Caco-2 (cell line): ENCODE data around the gene CLEC4G. TPM values are rescaled to one million over a fixed set of nuclear protein-coding genes. Genes with fewer than 3 reads are reported as not detected.

ENCODE experiments used
- BruUV-seq: library from RNA; stranded (reverse); fragments of 400-500 nt; replicated peaks from 2 replicates; lab custom pipeline; 2021; lab: Mats Ljungman, UMichigan
- CTCF ChIA-PET: fragments of 300-600 bp; sonication (Branson Sonifier 250); formaldehyde crosslinking; loops from one replicate; lab custom pipeline; 2022; ENCODE audit warnings: antibody characterized with exemption; lab: Charles Lee
- POLR2A ChIA-PET: fragments of 300-600 bp; sonication (Branson Sonifier 250); formaldehyde crosslinking; loops from one replicate; lab custom pipeline; 2022; ENCODE audit warnings: antibody characterized with exemption; lab: Charles Lee
- DNase-seq, 2 experiments: peaks; one replicate each; pipeline versions ENCODE4 v3.0.0 to v3.0.0-alpha.2; 2020 to 2022
- H3K27me3 ChIP-seq: replicated peaks from 2 replicates; pipeline ENCODE4 v1.6.0; 2011; ENCODE audit warnings: low read length; ENCODE audit not compliant: control insufficient read depth, insufficient read depth
- H3K36me3 ChIP-seq: 2 replicates; pipeline ENCODE4 v1.5.1; 2011; ENCODE audit warnings: low read length; ENCODE audit not compliant: control insufficient read depth, insufficient read depth
- H3K4me1 ChIP-seq: fragments of 250-450 bp; sonication (Bioruptor Pico); 2 replicates; pipeline ENCODE4 v1.5.1; 2020; ENCODE audit warnings: mild to moderate bottlenecking
- H3K4me3 ChIP-seq: 2 replicates; pipeline ENCODE4 v1.5.1; 2011; ENCODE audit warnings: low read depth, mild to moderate bottlenecking, control low read depth, low read length
- H3K9me3 ChIP-seq: fragments of 250-450 bp; sonication (Bioruptor Pico); 2 replicates; pipeline ENCODE4 v1.5.1; 2020; ENCODE audit warnings: mild to moderate bottlenecking, moderate library complexity
- H3K27ac Mint-ChIP-seq: one replicate; pipeline ENCODE4 v1.8.0; 2022; ENCODE audit warnings: mixed read lengths; ENCODE audit not compliant: unreplicated experiment
- H3K27me3 Mint-ChIP-seq: one replicate; pipeline ENCODE4 v1.8.0; 2022; ENCODE audit warnings: mixed read lengths; ENCODE audit not compliant: insufficient read depth, unreplicated experiment
- H3K36me3 Mint-ChIP-seq: one replicate; pipeline ENCODE4 v1.8.0; 2022; ENCODE audit warnings: mild to moderate bottlenecking, mixed read lengths; ENCODE audit not compliant: insufficient read depth, unreplicated experiment
- H3K4me1 Mint-ChIP-seq: one replicate; pipeline ENCODE4 v1.8.0; 2022; ENCODE audit warnings: low read depth, mixed read lengths; ENCODE audit not compliant: unreplicated experiment
- H3K4me3 Mint-ChIP-seq: one replicate; pipeline ENCODE4 v1.8.0; 2022; ENCODE audit warnings: mild to moderate bottlenecking, moderate library complexity, mixed read lengths; ENCODE audit not compliant: unreplicated experiment
- H3K9me3 Mint-ChIP-seq: one replicate; pipeline ENCODE4 v1.8.0; 2022; ENCODE audit warnings: mixed read lengths; ENCODE audit not compliant: unreplicated experiment
- CTCF ChIP-seq, 2 experiments: fragments of 200-600 bp in 1 of 2; IDR thresholded peaks; 1 replicate in 1 of 2; 2 replicates in 1 of 2; pipeline versions ENCODE4 v1.5.1 to v1.8.0; 2011 to 2022; ENCODE audit warnings: antibody characterized with exemption in 1 of 2, control low read depth in 1 of 2, inconsistent platforms in 1 of 2, low read depth in 1 of 2, low read length in 1 of 2, mild to moderate bottlenecking in 1 of 2, moderate library complexity in 1 of 2; ENCODE audit not compliant: insufficient read depth in 1 of 2, severe bottlenecking in 1 of 2, unreplicated experiment in 1 of 2
- intact Hi-C: fragments of 100-400 bp; cut with micrococcal nuclease; formaldehyde crosslinking; loops from one replicate; pipeline ENCODE4 v1.10.0; 2022; ENCODE audit not compliant: unreplicated experiment
- total RNA-seq: library from RNA; stranded (reverse); gene quantifications from 2 replicates; pipeline ENCODE4 v1.2.3, GENCODE V29; 2022

CLEC4G gene
- total RNA-seq, 1 experiment from 2014 or later: not detected

- Histone ChIP-seq H3K27me3 (no peaks in the 10 kb centered on the region), H3K36me3 (no peaks in the 10 kb centered on the region), H3K9me3 (no peaks in the 10 kb centered on the region), H3K4me3 (no peak overlapping the region), H3K4me1 (no peaks in the 10 kb centered on the region)
- intact Hi-C loops: no loop called here
- H3K27me3 Mint-ChIP-seq: peaks cover 16% of the 10 kb centered on the region
- no peaks in the 10 kb centered on the region for H3K36me3 Mint-ChIP-seq
- H3K4me3 Mint-ChIP-seq: no peak overlapping the region
- CTCF ChIA-PET: no interaction called here
- peaks cover 6% of the 10 kb centered on the region for H3K4me1 Mint-ChIP-seq
- no peak overlapping the region for H3K27ac Mint-ChIP-seq
- no TSS peak for BruUV-seq
- peaks cover 10% of the 10 kb centered on the region for H3K9me3 Mint-ChIP-seq
- POLR2A ChIA-PET: interaction anchor here (0.6 to 0.7 kb wide), 2 partner anchors 56 to 81 kb away, joined by 4 to 5 read pairs; no protein-coding TSS in a partner anchor
- no peak for DNase-seq
- no peak for TF ChIP-seq CTCF (IDR thresholded peaks at IDR 0.05; ENCODE audit: insufficient read depth in 1 of 2, low read depth in 1 of 2, low read length in 1 of 2, severe bottlenecking in 1 of 2, unreplicated experiment in 1 of 2)
Observed at GRCh38 chr19:7737215-7737614, 5.3 kb upstream of the CLEC4G start.

GRCh38 chr19:7736148-7736547, 4.2 kb upstream of the CLEC4G start:
- Mint-ChIP-seq H3K27me3 (peaks cover 15% of the 10 kb centered on the region), H3K4me1 (peaks cover 6% of the 10 kb centered on the region), H3K27ac (no peak overlapping the region), H3K36me3 (no peaks in the 10 kb centered on the region), H3K4me3 (no peak overlapping the region), H3K9me3 (peaks cover 10% of the 10 kb centered on the region)
- Histone ChIP-seq H3K9me3 (no peaks in the 10 kb centered on the region), H3K4me3 (no peak overlapping the region), H3K36me3 (no peaks in the 10 kb centered on the region), H3K4me1 (no peaks in the 10 kb centered on the region), H3K27me3 (no peaks in the 10 kb centered on the region)
- intact Hi-C loops: no loop called here
- ChIA-PET POLR2A (no interaction called here), CTCF (no interaction called here)
- DNase-seq: no peak
- TF ChIP-seq CTCF (IDR thresholded peaks at IDR 0.05; ENCODE audit: insufficient read depth in 1 of 2, low read depth in 1 of 2, low read length in 1 of 2, severe bottlenecking in 1 of 2, unreplicated experiment in 1 of 2): no peak
- BruUV-seq: no TSS peak

GRCh38 chr19:7734220-7735203, 2.6 kb upstream of the CLEC4G start:
- H3K4me3 ChIP-seq: no peak overlapping the region
- no peak overlapping the region for H3K27ac Mint-ChIP-seq
- intact Hi-C loops: no loop called here
- no peaks in the 10 kb centered on the region for H3K36me3 Mint-ChIP-seq
- no peaks in the 10 kb centered on the region for H3K9me3 ChIP-seq
- TF ChIP-seq CTCF (IDR thresholded peaks at IDR 0.05; ENCODE audit: insufficient read depth in 1 of 2, low read depth in 1 of 2, low read length in 1 of 2, severe bottlenecking in 1 of 2, unreplicated experiment in 1 of 2): no peak
- no peaks in the 10 kb centered on the region for H3K27me3 ChIP-seq
- BruUV-seq: no TSS peak
- H3K9me3 Mint-ChIP-seq: no peaks in the 10 kb centered on the region
- ChIA-PET POLR2A (no interaction called here), CTCF (no interaction called here)
- H3K36me3 ChIP-seq: no peaks in the 10 kb centered on the region
- peaks cover 16% of the 10 kb centered on the region for H3K27me3 Mint-ChIP-seq
- no peak for DNase-seq
- peaks cover 6% of the 10 kb centered on the region for H3K4me1 Mint-ChIP-seq
- no peak overlapping the region for H3K4me3 Mint-ChIP-seq
- H3K4me1 ChIP-seq: no peaks in the 10 kb centered on the region
